Activated naive CD4-positive, alpha-beta T cell treated with anti-CD3 and anti-CD28 coated beads, Interleukin-2, amount 50 U/mL, for 16 hours (primary cell): ENCODE results near the gene F2RL2.

ENCODE experiments used
- DNase-seq: peaks from one replicate; pipeline ENCODE4 v3.0.0-alpha.2; 2020

Gene F2RL2

GRCh38 chr5:76622973-76623596 is at the start of gene F2RL2:
Gene F2RL2 (minus strand): TSS chr5:76623403. CDS start chr5:76623230, 173 bp downstream.
- DNase-seq, result no peak

- no peak for DNase-seq
Observed at GRCh38 chr5:76672242-76672641, 49.0 kb upstream of the F2RL2 start.

- no peak for DNase-seq
Observed at GRCh38 chr5:76670508-76670907, 47.3 kb upstream of the F2RL2 start.

GRCh38 chr5:76669245-76669644 is 46.0 kb upstream of the F2RL2 start:
- no peak for DNase-seq

GRCh38 chr5:76667495-76667894 is 44.3 kb upstream of the F2RL2 start:
- no peak for DNase-seq

- DNase-seq, result no peak
Observed at GRCh38 chr5:76664079-76664478, 40.9 kb upstream of the F2RL2 start.

GRCh38 chr5:76663573-76663972 is 40.4 kb upstream of the F2RL2 start:
- no peak for DNase-seq

GRCh38 chr5:76662521-76662920 is 39.3 kb upstream of the F2RL2 start:
- no peak for DNase-seq

GRCh38 chr5:76660360-76660759 is 37.2 kb upstream of the F2RL2 start:
- no peak for DNase-seq

- DNase-seq, result no peak
Observed at GRCh38 chr5:76657683-76658311, 34.6 kb upstream of the F2RL2 start.

GRCh38 chr5:76657091-76657490 is 33.9 kb upstream of the F2RL2 start:
- DNase-seq, result no peak

GRCh38 chr5:76652809-76653414 is 29.7 kb upstream of the F2RL2 start:
- DNase-seq, result no peak

GRCh38 chr5:76649140-76649539 is 25.9 kb upstream of the F2RL2 start:
- no peak for DNase-seq

- DNase-seq, result no peak
Observed at GRCh38 chr5:76643371-76643770, 20.2 kb upstream of the F2RL2 start.

- DNase-seq, result no peak
Observed at GRCh38 chr5:76642390-76643040, 19.3 kb upstream of the F2RL2 start.

- peak; percentile 52 for DNase-seq
Observed at GRCh38 chr5:76641514-76642120, 18.4 kb upstream of the F2RL2 start.

GRCh38 chr5:76638479-76638878 is 15.3 kb upstream of the F2RL2 start:
- DNase-seq, result no peak

GRCh38 chr5:76637490-76637889 is 14.3 kb upstream of the F2RL2 start:
- DNase-seq, result no peak

- no peak for DNase-seq
Observed at GRCh38 chr5:76634661-76635060, 11.5 kb upstream of the F2RL2 start.

- DNase-seq, result no peak
Observed at GRCh38 chr5:76626738-76627137, 3.5 kb upstream of the F2RL2 start.

- no peak for DNase-seq
Observed at GRCh38 chr5:76625087-76625815, 2.0 kb upstream of the F2RL2 start.

- DNase-seq, result no peak
Observed at GRCh38 chr5:76622076-76622475, 1.1 kb downstream of the F2RL2 start.

GRCh38 chr5:76620166-76620565 is 3.0 kb downstream of the F2RL2 start:
- DNase-seq, result no peak
